ENCODE measurements around the gene C2CD4D. TPM values are rescaled to one million over a fixed set of nuclear protein-coding genes. Genes with fewer than 3 reads are reported as not detected.

The C2CD4D gene
- polyA plus RNA-seq, 1 experiment, result not detected

DNA sequence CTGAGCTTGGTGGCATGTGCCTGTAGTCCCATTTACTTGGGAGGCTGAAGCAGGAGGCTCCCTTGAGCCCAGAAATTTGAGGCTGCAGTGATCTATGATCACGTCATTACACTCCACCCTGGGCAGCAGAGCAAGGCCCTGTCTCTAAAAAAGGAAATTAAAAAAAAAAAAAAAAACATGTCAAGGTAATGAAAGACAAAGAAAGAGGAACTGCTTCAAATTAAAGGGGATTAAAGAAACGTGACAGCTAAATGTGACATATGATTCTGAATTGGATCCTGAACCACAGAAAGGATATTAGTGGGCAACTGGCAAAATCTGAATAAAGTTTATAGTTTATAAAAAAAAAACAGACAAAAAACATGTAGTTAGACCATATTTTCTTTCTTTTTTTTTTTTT is 3.8 kb upstream of the C2CD4D start:
- Histone ChIP-seq H3K27me3 (ENCODE audit: control insufficient read depth, insufficient read depth, low read length) (peaks cover 19% of the 10 kb centered on the region), H3K4me3 (ENCODE audit: low read depth, low read length) (no peak overlapping the region), H3K36me3 (ENCODE audit: control insufficient read depth, insufficient read depth, low read length) (no peaks in the 10 kb centered on the region)
- DNase-seq (ENCODE audit: low read depth), result no peak
- TF ChIP-seq, protein P1, sequence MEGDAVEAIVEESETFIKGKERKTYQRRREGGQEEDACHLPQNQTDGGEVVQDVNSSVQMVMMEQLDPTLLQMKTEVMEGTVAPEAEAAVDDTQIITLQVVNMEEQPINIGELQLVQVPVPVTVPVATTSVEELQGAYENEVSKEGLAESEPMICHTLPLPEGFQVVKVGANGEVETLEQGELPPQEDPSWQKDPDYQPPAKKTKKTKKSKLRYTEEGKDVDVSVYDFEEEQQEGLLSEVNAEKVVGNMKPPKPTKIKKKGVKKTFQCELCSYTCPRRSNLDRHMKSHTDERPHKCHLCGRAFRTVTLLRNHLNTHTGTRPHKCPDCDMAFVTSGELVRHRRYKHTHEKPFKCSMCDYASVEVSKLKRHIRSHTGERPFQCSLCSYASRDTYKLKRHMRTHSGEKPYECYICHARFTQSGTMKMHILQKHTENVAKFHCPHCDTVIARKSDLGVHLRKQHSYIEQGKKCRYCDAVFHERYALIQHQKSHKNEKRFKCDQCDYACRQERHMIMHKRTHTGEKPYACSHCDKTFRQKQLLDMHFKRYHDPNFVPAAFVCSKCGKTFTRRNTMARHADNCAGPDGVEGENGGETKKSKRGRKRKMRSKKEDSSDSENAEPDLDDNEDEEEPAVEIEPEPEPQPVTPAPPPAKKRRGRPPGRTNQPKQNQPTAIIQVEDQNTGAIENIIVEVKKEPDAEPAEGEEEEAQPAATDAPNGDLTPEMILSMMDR (IDR thresholded peaks at IDR 0.05; ENCODE audit: insufficient read depth, low read depth, low read length), result no peak
- POLR2A ChIA-PET, result no interaction called here
- CTCF ChIA-PET, result interaction anchor here (1.1 kb wide), 1 partner anchor 12 kb away, joined by 3 read pairs; the partner anchor contains the start of gene RORC

DNA sequence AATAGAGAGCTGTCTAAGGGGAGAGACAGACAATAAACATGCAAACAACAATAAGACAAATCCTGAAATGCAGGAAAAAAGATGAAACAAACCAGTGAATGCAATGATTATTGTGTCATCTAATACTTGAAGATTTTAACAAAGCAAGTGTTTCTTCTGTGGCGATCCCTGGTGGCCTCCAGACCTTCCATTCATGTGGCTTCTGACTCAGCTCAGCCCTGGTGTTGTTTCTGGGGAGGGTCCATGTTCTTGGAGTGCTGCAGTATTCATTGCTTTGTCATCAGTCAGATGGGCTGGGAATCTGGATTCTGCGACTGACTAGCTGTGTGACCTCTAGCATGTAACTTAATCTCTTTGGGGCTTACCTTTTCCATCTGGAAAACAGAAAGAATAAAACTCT is 1.5 kb upstream of the C2CD4D start:
- no peak overlapping the region for H3K4me3 ChIP-seq (ENCODE audit: low read depth, low read length)
- H3K27me3 ChIP-seq (ENCODE audit: control insufficient read depth, insufficient read depth, low read length), result peaks cover 27% of the 10 kb centered on the region
- H3K36me3 ChIP-seq (ENCODE audit: control insufficient read depth, insufficient read depth, low read length), result no peaks in the 10 kb centered on the region
- ChIA-PET CTCF (no interaction called here), POLR2A (no interaction called here)
- TF ChIP-seq, protein P1 (IDR thresholded peaks at IDR 0.05; ENCODE audit: insufficient read depth, low read depth, low read length), result no peak
- DNase-seq (ENCODE audit: low read depth), result no peak

DNA sequence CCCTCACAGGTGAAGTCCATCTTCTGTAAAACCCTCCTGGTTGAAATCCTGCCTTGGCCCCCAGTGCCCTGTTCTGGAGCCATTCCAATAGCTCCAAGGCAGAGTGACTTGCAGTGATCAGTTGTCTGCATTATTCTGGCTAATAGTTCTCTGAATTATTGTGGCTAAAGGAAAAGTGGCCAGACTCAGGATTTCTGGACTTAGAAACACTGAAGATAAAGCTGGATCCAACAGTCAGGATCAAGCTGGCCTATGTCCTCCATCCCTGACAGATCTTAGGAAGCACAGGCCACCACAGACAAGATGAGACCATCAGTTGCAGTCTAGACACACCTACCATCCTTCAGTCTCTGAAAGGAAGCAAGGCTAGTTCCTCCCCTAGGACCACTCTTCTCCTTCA is 801 bp upstream of the C2CD4D start:
- TF ChIP-seq, protein P1 (IDR thresholded peaks at IDR 0.05; ENCODE audit: insufficient read depth, low read depth, low read length), result no peak
- no peak for DNase-seq (ENCODE audit: low read depth)
- Histone ChIP-seq H3K4me3 (ENCODE audit: low read depth, low read length) (no peak overlapping the region), H3K36me3 (ENCODE audit: control insufficient read depth, insufficient read depth, low read length) (no peaks in the 10 kb centered on the region), H3K27me3 (ENCODE audit: control insufficient read depth, insufficient read depth, low read length) (peaks cover 26% of the 10 kb centered on the region)
- POLR2A ChIA-PET, result no interaction called here
- CTCF ChIA-PET, result no interaction called here

DNA sequence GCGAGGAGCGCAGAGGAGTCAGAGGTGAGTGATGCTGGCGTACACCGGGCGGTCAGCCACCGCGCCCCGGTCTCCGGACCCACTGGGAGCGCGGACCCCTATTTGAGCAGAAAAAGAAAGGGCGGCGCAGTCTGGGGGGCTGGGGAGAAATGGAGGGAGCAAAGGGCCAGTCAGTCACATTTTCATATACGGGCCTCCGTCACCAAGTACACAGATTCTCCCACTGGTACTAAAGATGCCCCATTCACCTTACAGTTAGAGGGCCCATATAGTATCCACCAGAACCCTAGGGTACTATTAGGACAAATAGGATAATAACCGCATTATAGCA is 573 bp downstream of the C2CD4D start:
- Histone ChIP-seq H3K36me3 (ENCODE audit: control insufficient read depth, insufficient read depth, low read length) (no peaks in the 10 kb centered on the region), H3K27me3 (ENCODE audit: control insufficient read depth, insufficient read depth, low read length) (peaks cover 22% of the 10 kb centered on the region), H3K4me3 (ENCODE audit: low read depth, low read length) (no peak overlapping the region)
- POLR2A ChIA-PET, result no interaction called here
- TF ChIP-seq, protein P1 (IDR thresholded peaks at IDR 0.05; ENCODE audit: insufficient read depth, low read depth, low read length), result no peak
- no peak for DNase-seq (ENCODE audit: low read depth)
- CTCF ChIA-PET, result no interaction called here

DNA sequence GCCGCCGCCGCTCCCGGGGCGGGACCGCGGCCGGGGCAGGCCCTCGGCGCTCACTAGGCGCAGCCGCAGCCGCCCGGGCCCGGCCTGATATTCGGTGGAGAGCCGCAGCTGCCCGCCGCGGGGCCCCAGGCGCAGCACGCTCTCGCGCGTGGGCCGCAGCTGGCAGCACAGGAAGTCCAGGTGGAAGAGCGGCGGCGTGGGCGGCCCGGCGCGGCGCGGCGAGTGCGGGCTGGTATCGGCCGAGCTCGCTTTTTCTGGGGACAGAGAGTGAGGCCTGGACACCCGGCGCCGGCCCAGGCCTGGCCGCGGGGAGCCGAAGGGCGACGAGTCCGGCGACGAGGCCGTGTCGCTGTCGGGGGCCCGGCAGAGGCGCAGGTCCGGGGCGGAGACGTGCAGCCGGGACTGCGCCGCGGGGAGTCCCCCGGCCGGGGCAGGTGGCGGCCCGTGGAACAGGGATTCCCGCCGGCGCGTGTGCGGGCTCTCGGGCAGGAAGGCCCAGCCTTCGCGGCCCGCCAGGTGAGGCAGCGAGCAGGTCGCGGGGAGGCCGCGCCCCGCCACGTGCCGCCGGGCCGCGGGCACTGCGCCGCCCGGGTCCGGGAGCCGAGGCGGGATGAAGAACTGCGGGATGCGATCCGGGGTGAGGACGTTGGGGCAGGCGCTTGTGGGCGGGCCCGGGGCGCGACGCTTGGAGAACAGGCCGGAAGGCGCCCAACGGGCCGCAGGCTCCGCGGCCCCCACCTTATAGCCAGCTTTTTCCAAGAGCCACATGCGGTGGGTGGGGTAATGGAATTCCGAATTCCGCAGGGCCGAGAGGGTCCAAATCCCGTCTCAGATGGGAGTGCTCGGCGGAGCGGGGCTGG is 1.2 kb downstream of the C2CD4D start:
- H3K36me3 ChIP-seq (ENCODE audit: control insufficient read depth, insufficient read depth, low read length), result no peaks in the 10 kb centered on the region
- DNase-seq (ENCODE audit: low read depth), result no peak
- peaks cover 24% of the 10 kb centered on the region for H3K27me3 ChIP-seq (ENCODE audit: control insufficient read depth, insufficient read depth, low read length)
- ChIA-PET CTCF (no interaction called here), POLR2A (no interaction called here)
- peak overlapping the region; percentile 27; the same call in 1 of the 2 replicates for H3K4me3 ChIP-seq (ENCODE audit: low read depth, low read length)
- TF ChIP-seq, protein P1 (IDR thresholded peaks at IDR 0.05; ENCODE audit: insufficient read depth, low read depth, low read length), result no peak
